HL-60/S4 treated with retinoic acid at 250 ng/mL for 4 days and 3 days (cell line): ENCODE data around the gene TEX19.

ENCODE experiments used
- in situ Hi-C: fragments of 300-500 bp; cut with MboI; formaldehyde crosslinking; loops from 2 replicates; pipeline ENCODE4 v1.7.0; 2022; ENCODE audit warnings: low sequenced_read_pairs

The TEX19 gene

GRCh38 chr17:82386881-82387704 lies 28.0 kb downstream of the TEX19 start:
- in situ Hi-C loops: no loop called here

GRCh38 chr17:82387705-82388106 lies 28.7 kb downstream of the TEX19 start:
- in situ Hi-C loops: no loop called here

- in situ Hi-C loops: no loop called here
Observed at GRCh38 chr17:82388223-82388921, 29.3 kb downstream of the TEX19 start.

GRCh38 chr17:82388922-82389283 lies 29.9 kb downstream of the TEX19 start:
- in situ Hi-C loops: no loop called here

GRCh38 chr17:82389379-82389778 lies 30.3 kb downstream of the TEX19 start:
- in situ Hi-C loops: no loop called here

- in situ Hi-C loops: no loop called here
Observed at GRCh38 chr17:82390015-82390859, 31.2 kb downstream of the TEX19 start.

- in situ Hi-C loops: no loop called here
Observed at GRCh38 chr17:82390860-82391435, 31.9 kb downstream of the TEX19 start.

GRCh38 chr17:82391496-82392066 lies 32.5 kb downstream of the TEX19 start:
- in situ Hi-C loops: no loop called here

GRCh38 chr17:82392209-82392920 lies 33.3 kb downstream of the TEX19 start:
- in situ Hi-C loops: no loop called here

GRCh38 chr17:82392941-82393340 lies 33.9 kb downstream of the TEX19 start:
- in situ Hi-C loops: no loop called here

- in situ Hi-C loops: no loop called here
Observed at GRCh38 chr17:82394278-82394677, 35.2 kb downstream of the TEX19 start.

GRCh38 chr17:82396601-82397435 lies 37.8 kb downstream of the TEX19 start:
- in situ Hi-C loops: no loop called here

- in situ Hi-C loops: no loop called here
Observed at GRCh38 chr17:82397449-82398335, 38.6 kb downstream of the TEX19 start.

GRCh38 chr17:82399041-82399441 lies 40.0 kb downstream of the TEX19 start:
- in situ Hi-C loops: no loop called here

- in situ Hi-C loops: loop anchor here (10.0 kb wide), 1 partner anchor 145 kb away; no protein-coding TSS in a partner anchor
Observed at GRCh38 chr17:82399601-82400101, 40.6 kb downstream of the TEX19 start.

- in situ Hi-C loops: loop anchor here (10.0 kb wide), 1 partner anchor 145 kb away; no protein-coding TSS in a partner anchor
Observed at GRCh38 chr17:82400206-82400605, 41.2 kb downstream of the TEX19 start.

GRCh38 chr17:82400830-82401229 lies 41.8 kb downstream of the TEX19 start:
- in situ Hi-C loops: loop anchor here (10.0 kb wide), 1 partner anchor 146 kb away; no protein-coding TSS in a partner anchor

GRCh38 chr17:82402865-82403264 lies 43.8 kb downstream of the TEX19 start:
- in situ Hi-C loops: loop anchor here (10.0 kb wide), 1 partner anchor 148 kb away; no protein-coding TSS in a partner anchor
